ENCODE measurements around the gene SLC5A3.

DNA sequence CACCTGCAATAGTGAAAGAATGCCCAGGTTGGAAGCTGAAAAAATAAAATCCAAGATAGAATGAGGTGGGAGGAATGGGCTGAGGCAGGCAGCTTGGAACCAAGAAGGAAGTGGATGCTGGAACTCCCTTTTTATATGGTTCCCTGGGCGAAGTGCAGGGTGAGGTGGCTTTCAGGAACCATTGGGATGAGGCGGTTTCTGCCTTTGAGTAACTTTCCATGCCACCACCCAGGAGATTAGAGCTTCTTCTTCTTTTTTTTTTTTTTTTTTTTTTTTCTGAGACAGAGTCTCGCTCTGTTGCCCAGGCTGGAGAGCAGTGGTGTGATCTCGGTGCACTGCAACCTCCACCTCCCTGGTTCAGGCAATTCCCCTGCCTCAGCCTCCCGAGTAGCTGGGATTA lies 17.8 kb upstream of the SLC5A3 start:
- TF ChIP-seq, protein P1, sequence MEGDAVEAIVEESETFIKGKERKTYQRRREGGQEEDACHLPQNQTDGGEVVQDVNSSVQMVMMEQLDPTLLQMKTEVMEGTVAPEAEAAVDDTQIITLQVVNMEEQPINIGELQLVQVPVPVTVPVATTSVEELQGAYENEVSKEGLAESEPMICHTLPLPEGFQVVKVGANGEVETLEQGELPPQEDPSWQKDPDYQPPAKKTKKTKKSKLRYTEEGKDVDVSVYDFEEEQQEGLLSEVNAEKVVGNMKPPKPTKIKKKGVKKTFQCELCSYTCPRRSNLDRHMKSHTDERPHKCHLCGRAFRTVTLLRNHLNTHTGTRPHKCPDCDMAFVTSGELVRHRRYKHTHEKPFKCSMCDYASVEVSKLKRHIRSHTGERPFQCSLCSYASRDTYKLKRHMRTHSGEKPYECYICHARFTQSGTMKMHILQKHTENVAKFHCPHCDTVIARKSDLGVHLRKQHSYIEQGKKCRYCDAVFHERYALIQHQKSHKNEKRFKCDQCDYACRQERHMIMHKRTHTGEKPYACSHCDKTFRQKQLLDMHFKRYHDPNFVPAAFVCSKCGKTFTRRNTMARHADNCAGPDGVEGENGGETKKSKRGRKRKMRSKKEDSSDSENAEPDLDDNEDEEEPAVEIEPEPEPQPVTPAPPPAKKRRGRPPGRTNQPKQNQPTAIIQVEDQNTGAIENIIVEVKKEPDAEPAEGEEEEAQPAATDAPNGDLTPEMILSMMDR (IDR thresholded peaks at IDR 0.05) = no peak
- no peak for TF ChIP-seq EP300 (IDR thresholded peaks at IDR 0.05)
- no peak for TF ChIP-seq POLR2AphosphoS5 (IDR thresholded peaks at IDR 0.05)
